ENCODE data around the gene ZNF24. TPM values are rescaled to one million over a fixed set of nuclear protein-coding genes. Genes with fewer than 3 reads are reported as not detected.

The ZNF24 gene
- total RNA-seq, 1 experiment from 2014 or later: 56.9 TPM

DNA sequence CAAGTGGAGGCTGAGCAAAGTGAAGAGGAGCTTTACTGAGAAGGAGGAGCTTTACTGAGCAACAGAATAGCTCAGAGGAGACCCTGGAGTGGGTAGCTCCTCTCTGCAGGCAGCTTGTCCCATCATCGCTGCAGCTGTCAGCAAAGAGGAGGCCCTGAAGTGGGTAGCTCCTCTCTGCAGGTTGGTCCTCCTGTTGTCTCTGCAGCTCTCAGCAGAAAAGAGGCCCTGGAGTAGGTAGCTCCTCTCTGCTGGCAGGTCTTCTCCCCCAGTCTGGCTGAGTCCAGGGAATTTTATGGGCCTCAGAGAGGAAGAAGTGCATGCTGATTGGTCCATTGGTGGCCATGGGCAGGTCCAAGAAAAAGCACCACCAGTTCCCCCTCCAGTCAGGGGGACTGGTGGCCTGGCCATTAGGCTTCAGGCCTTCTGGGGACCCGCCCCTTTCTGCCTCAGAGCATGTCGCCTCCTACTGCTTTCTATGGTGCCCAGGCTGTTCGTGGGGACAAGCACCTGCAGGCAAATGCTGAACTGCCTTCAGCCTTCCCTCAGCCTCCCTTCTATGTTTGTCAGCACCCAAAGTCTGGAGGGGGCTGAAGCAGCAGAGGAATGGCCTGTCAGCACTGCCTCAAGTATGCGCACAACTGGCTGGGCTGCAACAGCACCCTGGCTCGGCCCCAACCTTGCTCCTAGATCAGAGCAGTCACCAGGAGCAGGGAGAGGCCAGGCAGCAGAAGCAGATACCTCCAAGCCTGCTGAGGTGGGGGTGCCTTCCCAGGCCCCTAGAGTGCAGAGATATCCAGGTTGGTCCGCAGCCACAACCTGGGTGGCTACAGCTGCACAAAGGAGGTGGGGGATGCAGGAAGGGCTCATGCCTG, 60.1 kb downstream of the ZNF24 start:
- TF ChIP-seq FOXK1 (CRISPR knock-in tag; IDR thresholded peaks at IDR 0.05): no peak
- TF ChIP-seq, protein P1, sequence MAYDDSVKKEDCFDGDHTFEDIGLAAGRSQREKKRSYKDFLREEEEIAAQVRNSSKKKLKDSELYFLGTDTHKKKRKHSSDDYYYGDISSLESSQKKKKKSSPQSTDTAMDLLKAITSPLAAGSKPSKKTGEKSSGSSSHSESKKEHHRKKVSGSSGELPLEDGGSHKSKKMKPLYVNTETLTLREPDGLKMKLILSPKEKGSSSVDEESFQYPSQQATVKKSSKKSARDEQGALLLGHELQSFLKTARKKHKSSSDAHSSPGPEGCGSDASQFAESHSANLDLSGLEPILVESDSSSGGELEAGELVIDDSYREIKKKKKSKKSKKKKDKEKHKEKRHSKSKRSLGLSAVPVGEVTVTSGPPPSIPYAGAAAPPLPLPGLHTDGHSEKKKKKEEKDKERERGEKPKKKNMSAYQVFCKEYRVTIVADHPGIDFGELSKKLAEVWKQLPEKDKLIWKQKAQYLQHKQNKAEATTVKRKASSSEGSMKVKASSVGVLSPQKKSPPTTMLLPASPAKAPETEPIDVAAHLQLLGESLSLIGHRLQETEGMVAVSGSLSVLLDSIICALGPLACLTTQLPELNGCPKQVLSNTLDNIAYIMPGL (CRISPR knock-in tag; IDR thresholded peaks at IDR 0.05): no peak
- TF ChIP-seq, protein P2, sequence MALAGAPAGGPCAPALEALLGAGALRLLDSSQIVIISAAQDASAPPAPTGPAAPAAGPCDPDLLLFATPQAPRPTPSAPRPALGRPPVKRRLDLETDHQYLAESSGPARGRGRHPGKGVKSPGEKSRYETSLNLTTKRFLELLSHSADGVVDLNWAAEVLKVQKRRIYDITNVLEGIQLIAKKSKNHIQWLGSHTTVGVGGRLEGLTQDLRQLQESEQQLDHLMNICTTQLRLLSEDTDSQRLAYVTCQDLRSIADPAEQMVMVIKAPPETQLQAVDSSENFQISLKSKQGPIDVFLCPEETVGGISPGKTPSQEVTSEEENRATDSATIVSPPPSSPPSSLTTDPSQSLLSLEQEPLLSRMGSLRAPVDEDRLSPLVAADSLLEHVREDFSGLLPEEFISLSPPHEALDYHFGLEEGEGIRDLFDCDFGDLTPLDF (CRISPR knock-in tag; IDR thresholded peaks at IDR 0.05): no peak
- TF ChIP-seq ZNF232 (CRISPR knock-in tag; IDR thresholded peaks at IDR 0.05): no peak
- TF ChIP-seq NR1H2 (CRISPR knock-in tag; IDR thresholded peaks at IDR 0.05): no peak
- TF ChIP-seq GRHL2 (CRISPR knock-in tag; IDR thresholded peaks at IDR 0.05; ENCODE audit: insufficient replicate concordance, severe bottlenecking): no peak
- TF ChIP-seq, protein P3, sequence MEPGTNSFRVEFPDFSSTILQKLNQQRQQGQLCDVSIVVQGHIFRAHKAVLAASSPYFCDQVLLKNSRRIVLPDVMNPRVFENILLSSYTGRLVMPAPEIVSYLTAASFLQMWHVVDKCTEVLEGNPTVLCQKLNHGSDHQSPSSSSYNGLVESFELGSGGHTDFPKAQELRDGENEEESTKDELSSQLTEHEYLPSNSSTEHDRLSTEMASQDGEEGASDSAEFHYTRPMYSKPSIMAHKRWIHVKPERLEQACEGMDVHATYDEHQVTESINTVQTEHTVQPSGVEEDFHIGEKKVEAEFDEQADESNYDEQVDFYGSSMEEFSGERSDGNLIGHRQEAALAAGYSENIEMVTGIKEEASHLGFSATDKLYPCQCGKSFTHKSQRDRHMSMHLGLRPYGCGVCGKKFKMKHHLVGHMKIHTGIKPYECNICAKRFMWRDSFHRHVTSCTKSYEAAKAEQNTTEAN (CRISPR knock-in tag; IDR thresholded peaks at IDR 0.05): no peak
- TF ChIP-seq, protein P4, sequence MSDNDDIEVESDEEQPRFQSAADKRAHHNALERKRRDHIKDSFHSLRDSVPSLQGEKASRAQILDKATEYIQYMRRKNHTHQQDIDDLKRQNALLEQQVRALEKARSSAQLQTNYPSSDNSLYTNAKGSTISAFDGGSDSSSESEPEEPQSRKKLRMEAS (CRISPR knock-in tag; IDR thresholded peaks at IDR 0.05): no peak
- TF ChIP-seq, protein P5, sequence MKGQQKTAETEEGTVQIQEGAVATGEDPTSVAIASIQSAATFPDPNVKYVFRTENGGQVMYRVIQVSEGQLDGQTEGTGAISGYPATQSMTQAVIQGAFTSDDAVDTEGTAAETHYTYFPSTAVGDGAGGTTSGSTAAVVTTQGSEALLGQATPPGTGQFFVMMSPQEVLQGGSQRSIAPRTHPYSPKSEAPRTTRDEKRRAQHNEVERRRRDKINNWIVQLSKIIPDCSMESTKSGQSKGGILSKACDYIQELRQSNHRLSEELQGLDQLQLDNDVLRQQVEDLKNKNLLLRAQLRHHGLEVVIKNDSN (CRISPR knock-in tag; IDR thresholded peaks at IDR 0.05): no peak
- no peak for TF ChIP-seq GABPB1 (CRISPR knock-in tag; IDR thresholded peaks at IDR 0.05)
- TF ChIP-seq FOXJ3 (CRISPR knock-in tag; IDR thresholded peaks at IDR 0.05; ENCODE audit: borderline replicate concordance): no peak
- no peak for TF ChIP-seq CREB1 (CRISPR knock-in tag; IDR thresholded peaks at IDR 0.05)
- TF ChIP-seq, protein P6, sequence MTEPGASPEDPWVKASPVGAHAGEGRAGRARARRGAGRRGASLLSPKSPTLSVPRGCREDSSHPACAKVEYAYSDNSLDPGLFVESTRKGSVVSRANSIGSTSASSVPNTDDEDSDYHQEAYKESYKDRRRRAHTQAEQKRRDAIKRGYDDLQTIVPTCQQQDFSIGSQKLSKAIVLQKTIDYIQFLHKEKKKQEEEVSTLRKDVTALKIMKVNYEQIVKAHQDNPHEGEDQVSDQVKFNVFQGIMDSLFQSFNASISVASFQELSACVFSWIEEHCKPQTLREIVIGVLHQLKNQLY (CRISPR knock-in tag; IDR thresholded peaks at IDR 0.05): no peak
- TF ChIP-seq, protein P7, sequence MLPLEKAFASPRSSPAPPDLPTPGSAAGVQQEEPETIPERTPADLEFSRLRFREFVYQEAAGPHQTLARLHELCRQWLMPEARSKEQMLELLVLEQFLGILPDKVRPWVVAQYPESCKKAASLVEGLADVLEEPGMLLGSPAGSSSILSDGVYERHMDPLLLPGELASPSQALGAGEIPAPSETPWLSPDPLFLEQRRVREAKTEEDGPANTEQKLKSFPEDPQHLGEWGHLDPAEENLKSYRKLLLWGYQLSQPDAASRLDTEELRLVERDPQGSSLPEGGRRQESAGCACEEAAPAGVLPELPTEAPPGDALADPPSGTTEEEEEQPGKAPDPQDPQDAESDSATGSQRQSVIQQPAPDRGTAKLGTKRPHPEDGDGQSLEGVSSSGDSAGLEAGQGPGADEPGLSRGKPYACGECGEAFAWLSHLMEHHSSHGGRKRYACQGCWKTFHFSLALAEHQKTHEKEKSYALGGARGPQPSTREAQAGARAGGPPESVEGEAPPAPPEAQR (CRISPR knock-in tag; IDR thresholded peaks at IDR 0.05): no peak
- no peak for TF ChIP-seq FOXP1 (CRISPR knock-in tag; IDR thresholded peaks at IDR 0.05; ENCODE audit: borderline replicate concordance)
- no peak for TF ChIP-seq NR3C1 (CRISPR knock-in tag; conservative IDR thresholded peaks at IDR 0.05; ENCODE audit: low read depth)
- no peak for TF ChIP-seq SP1 (CRISPR knock-in tag; conservative IDR thresholded peaks at IDR 0.05)
- TF ChIP-seq, protein P8, sequence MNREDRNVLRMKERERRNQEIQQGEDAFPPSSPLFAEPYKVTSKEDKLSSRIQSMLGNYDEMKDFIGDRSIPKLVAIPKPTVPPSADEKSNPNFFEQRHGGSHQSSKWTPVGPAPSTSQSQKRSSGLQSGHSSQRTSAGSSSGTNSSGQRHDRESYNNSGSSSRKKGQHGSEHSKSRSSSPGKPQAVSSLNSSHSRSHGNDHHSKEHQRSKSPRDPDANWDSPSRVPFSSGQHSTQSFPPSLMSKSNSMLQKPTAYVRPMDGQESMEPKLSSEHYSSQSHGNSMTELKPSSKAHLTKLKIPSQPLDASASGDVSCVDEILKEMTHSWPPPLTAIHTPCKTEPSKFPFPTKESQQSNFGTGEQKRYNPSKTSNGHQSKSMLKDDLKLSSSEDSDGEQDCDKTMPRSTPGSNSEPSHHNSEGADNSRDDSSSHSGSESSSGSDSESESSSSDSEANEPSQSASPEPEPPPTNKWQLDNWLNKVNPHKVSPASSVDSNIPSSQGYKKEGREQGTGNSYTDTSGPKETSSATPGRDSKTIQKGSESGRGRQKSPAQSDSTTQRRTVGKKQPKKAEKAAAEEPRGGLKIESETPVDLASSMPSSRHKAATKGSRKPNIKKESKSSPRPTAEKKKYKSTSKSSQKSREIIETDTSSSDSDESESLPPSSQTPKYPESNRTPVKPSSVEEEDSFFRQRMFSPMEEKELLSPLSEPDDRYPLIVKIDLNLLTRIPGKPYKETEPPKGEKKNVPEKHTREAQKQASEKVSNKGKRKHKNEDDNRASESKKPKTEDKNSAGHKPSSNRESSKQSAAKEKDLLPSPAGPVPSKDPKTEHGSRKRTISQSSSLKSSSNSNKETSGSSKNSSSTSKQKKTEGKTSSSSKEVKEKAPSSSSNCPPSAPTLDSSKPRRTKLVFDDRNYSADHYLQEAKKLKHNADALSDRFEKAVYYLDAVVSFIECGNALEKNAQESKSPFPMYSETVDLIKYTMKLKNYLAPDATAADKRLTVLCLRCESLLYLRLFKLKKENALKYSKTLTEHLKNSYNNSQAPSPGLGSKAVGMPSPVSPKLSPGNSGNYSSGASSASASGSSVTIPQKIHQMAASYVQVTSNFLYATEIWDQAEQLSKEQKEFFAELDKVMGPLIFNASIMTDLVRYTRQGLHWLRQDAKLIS (CRISPR knock-in tag; IDR thresholded peaks at IDR 0.05; ENCODE audit: borderline replicate concordance): no peak
- TF ChIP-seq, protein P9, sequence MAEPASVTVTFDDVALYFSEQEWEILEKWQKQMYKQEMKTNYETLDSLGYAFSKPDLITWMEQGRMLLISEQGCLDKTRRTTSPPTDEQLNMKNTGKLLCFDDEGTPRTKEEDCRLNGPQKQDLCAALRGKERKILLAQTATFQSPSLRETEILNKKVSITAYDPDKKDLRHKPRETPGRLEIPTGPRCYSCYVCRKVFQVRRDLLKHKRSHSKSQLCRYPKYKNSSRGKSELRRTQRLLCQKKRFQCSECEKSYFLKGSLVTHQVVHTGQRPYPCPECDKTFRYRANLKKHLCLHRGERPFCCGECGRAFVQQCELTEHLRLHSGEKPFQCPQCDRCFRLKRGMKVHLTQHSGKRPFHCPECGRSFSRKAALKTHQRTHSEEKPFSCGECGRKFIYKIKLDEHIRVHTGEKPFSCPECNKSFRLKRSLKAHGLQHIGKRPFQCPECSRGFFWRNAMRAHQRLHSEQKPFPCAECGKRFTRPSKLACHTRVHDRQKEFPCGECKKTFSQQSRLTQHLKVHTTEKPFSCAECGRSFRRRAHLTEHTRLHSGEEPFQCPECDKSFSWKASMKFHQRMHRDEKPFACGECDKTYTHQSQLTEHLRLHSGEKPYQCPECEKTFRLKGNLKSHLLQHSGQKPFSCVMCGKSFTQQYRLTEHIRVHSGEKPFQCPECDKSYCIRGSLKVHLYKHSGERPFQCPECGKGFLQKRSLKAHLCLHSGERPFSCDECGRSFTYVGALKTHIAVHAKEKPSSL (CRISPR knock-in tag; conservative IDR thresholded peaks at IDR 0.05): no peak
- TF ChIP-seq NR2C2 (CRISPR knock-in tag; IDR thresholded peaks at IDR 0.05): no peak
- CTCF ChIA-PET: no interaction called here
- H3K4me1 Mint-ChIP-seq: peaks cover under 1% of the 10 kb centered on the region
- POLR2A ChIA-PET: interaction anchor here (0.8 kb wide), 1 partner anchor 71 kb away, joined by 3 read pairs; no protein-coding TSS in a partner anchor
- H3K4me3 Mint-ChIP-seq: no peak overlapping the region
- DNase-seq (ENCODE audit: low spot score) (no peak), ATAC-seq (no peak)
- H3K36me3 Mint-ChIP-seq: peaks cover 49% of the 10 kb centered on the region
- no peak overlapping the region for H3K27ac Mint-ChIP-seq
- peaks cover under 1% of the 10 kb centered on the region; the same call in 1 of the 2 replicates for H3K27me3 Mint-ChIP-seq (ENCODE audit: low read depth)
- peaks cover 50% of the 10 kb centered on the region for H3K9me3 Mint-ChIP-seq

Data from WTC11 (cell line).